ENCODE measurements around the gene EGR4. TPM values are rescaled to one million over a fixed set of nuclear protein-coding genes. Genes with fewer than 3 reads are reported as not detected.

EGR4 gene
- total RNA-seq, 1 donor, result not detected

DNA sequence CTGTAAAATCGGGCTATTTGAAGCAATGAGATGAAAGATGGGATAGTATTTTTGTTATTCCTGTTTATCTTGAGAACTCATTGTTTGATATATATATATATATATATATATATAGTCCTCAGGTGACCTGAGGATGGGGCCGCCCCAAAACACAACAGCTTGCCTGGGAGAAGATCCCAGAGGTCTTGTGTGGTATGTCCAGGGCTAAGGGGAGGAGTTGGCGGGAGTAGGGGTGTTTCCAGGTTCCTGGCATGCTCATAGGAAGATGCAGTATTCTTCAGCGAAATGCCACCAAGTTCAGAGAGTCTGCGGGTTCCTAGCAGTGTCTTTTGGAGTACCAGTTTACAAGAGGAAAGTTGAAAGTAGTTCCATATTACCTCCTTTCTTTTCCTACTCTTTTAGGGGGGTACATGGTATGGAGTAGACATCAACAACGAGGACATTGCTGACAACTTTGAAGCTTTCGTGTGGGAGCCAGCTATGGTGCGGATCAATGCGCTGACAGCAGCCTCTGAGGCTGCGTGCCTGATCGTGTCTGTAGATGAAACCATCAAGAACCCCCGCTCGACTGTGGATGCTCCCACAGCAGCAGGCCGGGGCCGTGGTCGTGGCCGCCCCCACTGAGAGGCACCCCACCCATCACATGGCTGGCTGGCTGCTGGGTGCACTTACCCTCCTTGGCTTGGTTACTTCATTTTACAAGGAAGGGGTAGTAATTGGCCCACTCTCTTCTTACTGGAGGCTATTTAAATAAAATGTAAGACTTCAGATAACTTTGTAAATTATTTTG lies 40.9 kb downstream of the EGR4 start:
- Histone ChIP-seq H3K9me3 (ENCODE audit: low read depth, low read length) (no peaks in the 10 kb centered on the region), H3K4me1 (ENCODE audit: insufficient read depth, low read length) (no peaks in the 10 kb centered on the region), H3K27me3 (ENCODE audit: insufficient read depth, low read length) (no peaks in the 10 kb centered on the region), H3K36me3 (ENCODE audit: insufficient read depth, low read length) (peaks cover 65% of the 10 kb centered on the region), H2AFZ (ENCODE audit: low read length) (no peak overlapping the region), H3K4me3 (ENCODE audit: insufficient read depth, low read length) (no peak overlapping the region), H3K79me2 (ENCODE audit: insufficient read depth, low read length) (peaks cover 3% of the 10 kb centered on the region), H3K4me2 (ENCODE audit: insufficient read depth, low read length) (no peak overlapping the region), H4K20me1 (ENCODE audit: insufficient read depth, low read length) (peaks cover 22% of the 10 kb centered on the region), H3K27ac (ENCODE audit: low read depth, low read length) (no peak overlapping the region)
- no peak for TF ChIP-seq CTCF (IDR thresholded peaks at IDR 0.05; ENCODE audit: extremely low read depth, low read depth, low read length)
- peak; percentile 55 for DNase-seq (ENCODE audit: insufficient read length, low spot score, missing footprints)

DNA sequence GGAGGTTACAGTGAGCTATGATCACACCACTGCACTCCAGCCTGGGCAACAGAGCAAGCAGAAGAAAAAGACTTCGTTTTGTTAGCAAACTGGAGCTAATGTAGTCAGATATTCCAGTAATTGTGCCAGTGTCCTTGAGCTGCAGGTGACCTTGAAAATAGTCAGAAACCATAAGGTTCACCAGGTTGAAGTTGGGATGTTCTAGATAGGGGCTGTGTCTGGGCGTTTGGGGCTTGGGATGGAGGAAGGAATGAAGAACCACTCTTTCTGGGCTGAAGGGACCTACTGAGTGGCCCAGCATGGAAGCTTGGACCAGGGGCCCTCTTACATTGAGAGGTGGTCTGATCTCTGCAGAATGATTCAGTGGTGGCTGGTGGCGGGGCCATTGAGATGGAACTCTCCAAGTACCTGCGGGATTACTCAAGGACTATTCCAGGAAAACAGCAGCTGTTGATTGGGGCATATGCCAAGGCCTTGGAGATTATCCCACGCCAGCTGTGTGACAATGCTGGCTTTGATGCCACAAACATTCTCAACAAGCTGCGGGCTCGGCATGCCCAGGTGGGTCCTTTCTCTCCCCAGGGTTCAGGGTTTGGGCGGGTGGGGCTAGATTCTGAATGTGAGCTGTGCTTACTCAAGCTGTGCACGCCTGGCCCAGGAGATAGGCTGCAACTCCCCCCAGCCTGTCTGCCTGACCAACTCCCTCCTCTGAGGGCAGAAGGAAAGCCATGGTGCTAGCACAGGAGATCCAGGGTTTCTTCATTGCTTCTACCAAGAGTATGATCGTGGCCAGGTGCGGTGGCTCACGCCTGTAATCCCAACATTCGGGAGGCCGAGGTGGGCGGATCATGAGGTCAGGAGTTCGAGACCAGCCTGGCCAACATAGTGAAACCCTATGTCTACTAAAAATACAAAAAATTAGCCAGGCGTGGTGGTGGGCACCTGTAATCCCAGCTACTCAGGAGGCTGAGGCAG lies 42.2 kb downstream of the EGR4 start:
- H3K27ac ChIP-seq (ENCODE audit: low read depth, low read length), result no peak overlapping the region
- TF ChIP-seq CTCF (IDR thresholded peaks at IDR 0.05; ENCODE audit: extremely low read depth, low read depth, low read length), result no peak
- DNase-seq (ENCODE audit: insufficient read length, low spot score, missing footprints), result peak; percentile 31
- H4K20me1 ChIP-seq (ENCODE audit: insufficient read depth, low read length), result peaks cover 31% of the 10 kb centered on the region
- H2AFZ ChIP-seq (ENCODE audit: low read length), result no peak overlapping the region
- no peaks in the 10 kb centered on the region for H3K4me1 ChIP-seq (ENCODE audit: insufficient read depth, low read length)
- no peak overlapping the region for H3K4me3 ChIP-seq (ENCODE audit: insufficient read depth, low read length)
- H3K9me3 ChIP-seq (ENCODE audit: low read depth, low read length), result no peaks in the 10 kb centered on the region
- H3K4me2 ChIP-seq (ENCODE audit: insufficient read depth, low read length), result no peak overlapping the region
- no peaks in the 10 kb centered on the region for H3K27me3 ChIP-seq (ENCODE audit: insufficient read depth, low read length)
- peaks cover 78% of the 10 kb centered on the region for H3K36me3 ChIP-seq (ENCODE audit: insufficient read depth, low read length)
- peaks cover 8% of the 10 kb centered on the region for H3K79me2 ChIP-seq (ENCODE audit: insufficient read depth, low read length)

DNA sequence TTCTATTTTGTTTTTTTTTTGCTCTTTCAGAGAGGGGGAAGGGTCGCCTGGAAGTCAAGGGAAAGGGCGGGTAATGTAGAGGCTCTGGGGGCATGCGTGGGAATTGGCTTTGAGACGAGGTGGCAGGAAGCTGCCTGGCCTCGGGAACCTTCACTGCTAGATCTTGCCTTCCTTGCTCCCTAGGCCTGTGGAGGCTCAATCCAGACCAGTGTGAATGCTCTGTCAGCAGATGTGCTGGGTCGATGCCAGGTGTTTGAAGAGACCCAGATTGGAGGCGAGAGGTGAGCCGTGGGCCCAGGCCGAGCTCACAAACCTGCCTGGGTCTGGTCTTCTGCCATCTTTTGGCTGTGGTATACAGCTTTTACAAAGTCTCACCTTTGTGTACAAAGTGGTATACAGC lies 43.7 kb downstream of the EGR4 start:
- no peak overlapping the region for H3K4me2 ChIP-seq (ENCODE audit: insufficient read depth, low read length)
- no peak overlapping the region for H2AFZ ChIP-seq (ENCODE audit: low read length)
- H3K36me3 ChIP-seq (ENCODE audit: insufficient read depth, low read length), result peaks cover 91% of the 10 kb centered on the region
- H3K79me2 ChIP-seq (ENCODE audit: insufficient read depth, low read length), result peaks cover 20% of the 10 kb centered on the region
- TF ChIP-seq CTCF (IDR thresholded peaks at IDR 0.05; ENCODE audit: extremely low read depth, low read depth, low read length), result no peak
- no peak overlapping the region for H3K27ac ChIP-seq (ENCODE audit: low read depth, low read length)
- peak; percentile 42 for DNase-seq (ENCODE audit: insufficient read length, low spot score, missing footprints)
- H3K4me3 ChIP-seq (ENCODE audit: insufficient read depth, low read length), result no peak overlapping the region
- peaks cover 43% of the 10 kb centered on the region for H4K20me1 ChIP-seq (ENCODE audit: insufficient read depth, low read length)
- no peaks in the 10 kb centered on the region for H3K4me1 ChIP-seq (ENCODE audit: insufficient read depth, low read length)
- H3K27me3 ChIP-seq (ENCODE audit: insufficient read depth, low read length), result no peaks in the 10 kb centered on the region
- no peaks in the 10 kb centered on the region for H3K9me3 ChIP-seq (ENCODE audit: low read depth, low read length)

GRCh38 chr2:73246850-73247249 lies 46.5 kb downstream of the EGR4 start:
- H2AFZ ChIP-seq (ENCODE audit: low read length), result no peak overlapping the region
- peaks cover 37% of the 10 kb centered on the region for H4K20me1 ChIP-seq (ENCODE audit: insufficient read depth, low read length)
- no peaks in the 10 kb centered on the region for H3K9me3 ChIP-seq (ENCODE audit: low read depth, low read length)
- no peaks in the 10 kb centered on the region for H3K27me3 ChIP-seq (ENCODE audit: insufficient read depth, low read length)
- no peak overlapping the region for H3K4me3 ChIP-seq (ENCODE audit: insufficient read depth, low read length)
- H3K4me1 ChIP-seq (ENCODE audit: insufficient read depth, low read length), result no peaks in the 10 kb centered on the region
- DNase-seq (ENCODE audit: insufficient read length, low spot score, missing footprints), result no peak
- no peak overlapping the region for H3K4me2 ChIP-seq (ENCODE audit: insufficient read depth, low read length)
- TF ChIP-seq CTCF (IDR thresholded peaks at IDR 0.05; ENCODE audit: extremely low read depth, low read depth, low read length), result no peak
- H3K36me3 ChIP-seq (ENCODE audit: insufficient read depth, low read length), result peaks cover 87% of the 10 kb centered on the region
- peaks cover 41% of the 10 kb centered on the region for H3K79me2 ChIP-seq (ENCODE audit: insufficient read depth, low read length)
- H3K27ac ChIP-seq (ENCODE audit: low read depth, low read length), result no peak overlapping the region
